C4-2B (cell line): ENCODE measurements around the gene HDAC4.

Source experiments
- H3K27ac ChIP-seq: fragments of 450-650 bp; 2 replicates; pipeline ENCODE4 v1.5.1; 2017
- ZFX ChIP-seq: fragments of 450-650 bp; IDR thresholded peaks from 2 replicates; pipeline ENCODE4 v1.6.1; 2017
- TF ChIP-seq, protein P1 (sequence below): fragments of 450-650 bp; conservative IDR thresholded peaks from 2 replicates; pipeline ENCODE4 v1.5.1; 2017; ENCODE audit warnings: mild to moderate bottlenecking

The HDAC4 gene

GRCh38 chr2:239215136-239215925 is 185.5 kb downstream of the HDAC4 start:
- H3K27ac ChIP-seq = no peak overlapping the region
- TF ChIP-seq ZFX = no peak
- TF ChIP-seq, protein P1, sequence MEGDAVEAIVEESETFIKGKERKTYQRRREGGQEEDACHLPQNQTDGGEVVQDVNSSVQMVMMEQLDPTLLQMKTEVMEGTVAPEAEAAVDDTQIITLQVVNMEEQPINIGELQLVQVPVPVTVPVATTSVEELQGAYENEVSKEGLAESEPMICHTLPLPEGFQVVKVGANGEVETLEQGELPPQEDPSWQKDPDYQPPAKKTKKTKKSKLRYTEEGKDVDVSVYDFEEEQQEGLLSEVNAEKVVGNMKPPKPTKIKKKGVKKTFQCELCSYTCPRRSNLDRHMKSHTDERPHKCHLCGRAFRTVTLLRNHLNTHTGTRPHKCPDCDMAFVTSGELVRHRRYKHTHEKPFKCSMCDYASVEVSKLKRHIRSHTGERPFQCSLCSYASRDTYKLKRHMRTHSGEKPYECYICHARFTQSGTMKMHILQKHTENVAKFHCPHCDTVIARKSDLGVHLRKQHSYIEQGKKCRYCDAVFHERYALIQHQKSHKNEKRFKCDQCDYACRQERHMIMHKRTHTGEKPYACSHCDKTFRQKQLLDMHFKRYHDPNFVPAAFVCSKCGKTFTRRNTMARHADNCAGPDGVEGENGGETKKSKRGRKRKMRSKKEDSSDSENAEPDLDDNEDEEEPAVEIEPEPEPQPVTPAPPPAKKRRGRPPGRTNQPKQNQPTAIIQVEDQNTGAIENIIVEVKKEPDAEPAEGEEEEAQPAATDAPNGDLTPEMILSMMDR = no peak

GRCh38 chr2:239214725-239215124 is 186.1 kb downstream of the HDAC4 start:
- no peak overlapping the region for H3K27ac ChIP-seq
- TF ChIP-seq, protein P1 = no peak
- TF ChIP-seq ZFX = no peak

GRCh38 chr2:239213643-239214101 is 187.1 kb downstream of the HDAC4 start:
- no peak overlapping the region for H3K27ac ChIP-seq
- TF ChIP-seq ZFX = no peak
- TF ChIP-seq, protein P1 = no peak

- TF ChIP-seq ZFX = no peak
- TF ChIP-seq, protein P1 = no peak
- H3K27ac ChIP-seq = no peak overlapping the region
Observed at GRCh38 chr2:239212929-239213642, 187.7 kb downstream of the HDAC4 start.

- H3K27ac ChIP-seq = no peak overlapping the region
- no peak for TF ChIP-seq ZFX
- TF ChIP-seq, protein P1 = no peak
Observed at GRCh38 chr2:239212121-239212928, 188.5 kb downstream of the HDAC4 start.

DNA sequence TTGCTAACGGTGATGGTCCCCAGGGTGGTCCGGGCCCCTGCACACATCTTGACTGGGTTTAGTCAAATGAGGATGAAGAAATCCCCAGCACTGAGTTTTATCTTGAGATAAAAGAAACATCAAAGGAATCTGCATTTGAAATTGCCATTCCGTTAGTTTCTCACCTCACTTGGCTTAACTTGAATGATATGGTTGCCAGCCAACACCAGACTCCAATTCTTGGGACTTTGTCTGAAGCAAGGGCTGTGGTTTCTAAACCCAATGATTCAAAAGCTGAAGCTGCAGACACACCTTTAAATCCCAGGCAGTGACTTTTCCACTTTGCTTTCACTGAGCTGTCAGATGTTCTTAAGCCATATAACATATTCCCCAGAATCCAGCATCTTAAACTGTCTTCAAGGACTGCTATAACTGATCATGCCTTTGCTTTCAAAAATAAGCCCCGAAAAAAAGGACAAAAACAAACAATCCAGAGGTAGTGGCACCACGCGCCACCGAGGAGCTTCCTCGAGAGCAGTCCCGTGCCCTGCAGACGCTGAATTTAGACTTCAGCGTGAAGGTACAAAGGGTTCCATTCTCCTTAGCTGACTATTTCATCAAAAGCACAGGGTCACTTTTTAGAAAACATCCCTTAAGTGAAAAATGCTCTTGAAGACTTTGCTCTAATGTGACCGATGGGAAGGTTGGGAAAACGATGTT is 189.3 kb downstream of the HDAC4 start:
- no peak overlapping the region for H3K27ac ChIP-seq
- no peak for TF ChIP-seq ZFX
- TF ChIP-seq, protein P1 = no peak
